ENCODE results near the gene PPP4R3C.

DNA sequence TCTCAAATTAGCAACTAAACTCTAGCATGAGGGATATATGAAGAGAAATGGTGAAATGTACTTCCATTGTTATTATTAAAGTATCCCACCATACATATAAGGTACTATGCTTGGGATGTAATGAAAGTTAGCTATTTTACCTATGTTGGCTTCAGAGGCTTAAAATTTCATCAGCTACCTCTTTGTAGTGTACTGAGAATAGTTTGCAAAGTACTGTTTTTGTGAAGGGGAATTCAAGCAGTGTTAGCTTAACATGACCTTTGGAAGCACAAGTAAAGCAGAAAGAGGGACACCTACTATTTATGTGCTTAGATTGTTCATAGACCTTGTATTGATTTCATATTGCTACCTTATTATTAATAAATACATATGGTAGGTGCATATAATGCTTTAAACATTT is 11.8 kb downstream of the PPP4R3C start:
- TF ChIP-seq ZNF274 (IDR thresholded peaks at IDR 0.05; ENCODE audit: low read depth, low read length) (no peak), SUZ12 (IDR thresholded peaks at IDR 0.05; ENCODE audit: extremely low read depth, insufficient read depth, insufficient read length) (no peak), YY1 (IDR thresholded peaks at IDR 0.05; ENCODE audit: insufficient read depth, insufficient read length) (no peak)

Measured in NT2/D1 (cell line).